GM21576 (cell line): Measurements from ENCODE around the gene STXBP6.

ENCODE experiments used
- ATAC-seq: cut with Tn5 transposase; IDR thresholded peaks from one replicate; pipeline ENCODE4 v1.9.1; 2021; ENCODE audit warnings: mild to moderate bottlenecking, moderate library complexity; ENCODE audit not compliant: unreplicated experiment

Gene STXBP6

DNA sequence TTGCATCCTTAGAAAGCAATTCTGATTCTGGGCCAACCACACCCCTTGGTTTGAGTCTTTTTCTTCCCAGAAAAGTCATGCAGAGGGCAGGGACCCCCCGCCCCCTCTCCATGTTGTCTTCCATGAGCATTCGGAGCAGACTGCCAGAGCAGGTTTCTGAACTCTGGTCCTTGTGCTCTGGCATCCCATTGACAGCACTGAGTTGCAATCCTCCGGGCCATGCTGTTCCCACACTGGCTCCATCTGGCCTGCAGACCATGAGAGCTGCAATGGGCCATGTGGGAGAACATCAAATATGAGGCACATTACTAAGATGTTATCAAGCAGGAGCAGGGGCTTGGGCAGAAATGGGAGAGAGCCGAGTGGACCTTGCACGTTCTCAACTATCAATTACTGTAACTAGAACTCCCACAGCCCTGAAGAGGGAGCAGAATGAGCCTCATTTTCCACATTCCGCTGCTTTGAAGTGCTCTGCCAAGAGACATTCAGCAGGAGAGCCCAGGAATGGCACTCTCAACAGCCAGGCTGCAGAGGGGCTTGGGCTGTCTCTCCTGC is 157.4 kb downstream of the STXBP6 start:
- ATAC-seq = no peak

- ATAC-seq = no peak
These were observed 157.9 kb downstream of the STXBP6 start for GRCh38 chr14:24891987-24892496.

GRCh38 chr14:24890716-24891115 is 159.2 kb downstream of the STXBP6 start:
- ATAC-seq = no peak

GRCh38 chr14:24889843-24890242 is 160.1 kb downstream of the STXBP6 start:
- no peak for ATAC-seq

GRCh38 chr14:24888532-24888931 is 161.4 kb downstream of the STXBP6 start:
- no peak for ATAC-seq

DNA sequence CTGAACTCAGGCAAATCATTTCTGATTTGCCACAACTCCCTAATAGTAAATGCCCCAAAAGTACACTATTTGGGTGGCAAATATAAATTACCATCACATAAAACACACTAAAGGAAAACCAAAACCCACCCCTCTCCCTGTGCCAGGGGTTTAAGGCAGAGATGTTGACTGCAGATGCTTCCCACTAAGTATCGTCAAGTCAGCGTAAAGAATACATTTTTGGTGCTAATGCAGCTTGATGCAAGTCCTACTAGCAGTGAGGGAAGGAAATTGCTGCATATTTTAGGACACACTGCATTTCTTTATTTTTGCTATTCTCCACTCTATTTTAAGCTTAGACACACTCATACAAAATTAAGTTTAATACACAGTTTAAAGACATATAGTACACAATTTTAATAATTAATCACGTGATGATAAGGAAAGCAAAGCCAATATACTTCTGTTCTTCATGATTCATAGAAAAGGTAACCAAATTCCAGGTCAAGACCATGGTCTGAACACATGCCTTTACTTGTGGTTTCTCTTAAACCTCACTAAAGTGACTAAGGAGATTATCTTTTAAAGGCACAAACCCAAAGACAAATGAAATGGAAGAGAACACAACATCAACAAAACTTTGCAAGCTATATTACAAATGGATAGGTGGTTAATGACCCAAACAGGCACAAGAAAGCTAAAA is 162.2 kb downstream of the STXBP6 start:
- no peak for ATAC-seq

DNA sequence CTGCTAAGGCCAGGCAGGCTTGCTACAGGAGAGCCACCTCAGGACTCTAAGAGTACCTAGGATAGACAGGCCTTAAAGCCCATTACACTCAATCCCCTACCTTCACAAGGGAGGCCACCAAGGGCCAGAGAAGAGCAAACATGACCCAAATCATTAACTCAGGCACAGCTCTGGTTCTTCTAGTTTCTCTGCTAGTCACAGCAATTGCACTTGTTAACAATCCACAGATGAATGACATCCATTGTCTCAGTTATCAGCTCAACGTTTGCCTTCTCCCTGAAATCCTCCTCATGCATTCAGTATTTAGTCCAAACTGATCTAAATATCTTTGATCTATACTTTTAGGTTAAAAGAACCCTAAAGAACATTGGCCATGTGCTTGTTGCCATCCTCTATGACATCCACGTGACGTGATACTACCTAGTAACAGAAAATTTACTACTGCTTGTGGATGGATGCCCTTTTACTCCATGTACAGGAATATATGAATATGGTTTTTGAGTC is 164.5 kb downstream of the STXBP6 start:
- ATAC-seq = no peak

DNA sequence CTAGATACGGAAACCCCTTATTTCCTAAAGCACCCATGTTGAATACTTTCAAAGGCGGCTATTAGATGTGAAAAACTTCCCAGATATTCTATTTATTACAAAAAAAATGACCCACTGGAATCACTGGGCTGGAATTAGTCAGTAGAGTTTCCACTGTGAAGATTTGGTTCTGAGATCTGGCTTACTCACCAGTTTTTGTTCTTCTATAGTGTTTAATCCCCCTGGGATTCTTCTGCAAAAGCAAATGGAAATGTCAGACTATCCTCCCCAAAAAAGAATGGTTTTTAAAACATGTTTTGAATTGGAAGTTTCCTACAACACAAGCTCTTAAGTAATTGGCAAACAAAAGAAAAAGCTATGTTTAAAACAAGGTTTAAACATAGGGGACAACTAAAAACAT is 166.4 kb downstream of the STXBP6 start:
- no peak for ATAC-seq

DNA sequence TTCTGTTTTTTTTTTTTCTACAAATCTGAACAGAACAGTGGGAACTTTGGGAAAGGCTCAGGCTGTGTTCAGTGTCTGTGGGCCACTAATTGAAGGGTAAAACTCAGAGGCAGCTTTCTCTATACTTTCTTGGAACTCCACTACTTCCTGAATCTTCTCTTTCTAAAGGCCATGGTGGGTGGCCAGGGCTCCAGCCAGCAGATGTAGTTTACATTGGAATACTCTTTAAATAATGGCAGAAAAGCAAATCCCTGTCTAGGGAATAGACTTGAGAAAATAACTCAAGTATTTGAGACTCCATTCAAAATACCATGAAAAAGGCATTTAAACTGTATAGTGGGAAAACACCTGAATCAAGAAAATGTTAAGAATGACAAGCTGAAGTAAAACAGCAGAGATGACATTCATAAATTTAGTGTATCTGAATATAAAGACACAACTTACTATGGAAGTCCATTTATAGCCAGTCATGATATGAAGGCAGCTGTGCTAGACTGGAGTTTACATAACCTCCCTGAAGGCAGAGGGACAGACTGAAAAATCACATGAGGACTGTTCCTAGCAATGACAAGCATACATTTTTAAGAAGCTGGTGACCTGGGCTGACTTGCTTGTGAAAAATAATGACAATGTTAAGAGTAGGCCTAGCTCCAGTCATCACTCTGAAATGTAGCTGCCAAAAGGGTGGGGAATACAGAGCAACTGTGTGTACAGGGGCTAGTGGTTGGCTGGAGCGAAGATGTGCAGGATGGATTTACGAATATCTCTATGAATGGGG is 168.6 kb downstream of the STXBP6 start:
- ATAC-seq = no peak

DNA sequence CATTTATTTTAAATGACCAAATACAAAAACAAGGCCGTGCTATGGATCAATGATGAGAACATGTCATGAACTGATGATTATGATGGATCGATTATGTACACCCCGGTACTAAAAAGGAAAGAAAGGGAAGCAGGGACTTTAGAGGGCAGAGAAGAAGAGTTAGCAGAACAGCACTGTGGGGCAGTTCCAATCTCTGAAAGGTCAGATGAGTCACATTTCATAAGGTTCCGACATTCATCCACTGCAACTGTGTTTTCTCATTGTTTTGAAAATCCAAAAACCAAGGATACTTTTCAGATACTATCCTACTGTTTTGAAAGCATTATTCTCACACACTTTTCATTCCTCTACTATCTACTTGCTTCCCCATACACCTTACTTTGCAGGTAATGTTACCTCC is 169.3 kb downstream of the STXBP6 start:
- no peak for ATAC-seq

DNA sequence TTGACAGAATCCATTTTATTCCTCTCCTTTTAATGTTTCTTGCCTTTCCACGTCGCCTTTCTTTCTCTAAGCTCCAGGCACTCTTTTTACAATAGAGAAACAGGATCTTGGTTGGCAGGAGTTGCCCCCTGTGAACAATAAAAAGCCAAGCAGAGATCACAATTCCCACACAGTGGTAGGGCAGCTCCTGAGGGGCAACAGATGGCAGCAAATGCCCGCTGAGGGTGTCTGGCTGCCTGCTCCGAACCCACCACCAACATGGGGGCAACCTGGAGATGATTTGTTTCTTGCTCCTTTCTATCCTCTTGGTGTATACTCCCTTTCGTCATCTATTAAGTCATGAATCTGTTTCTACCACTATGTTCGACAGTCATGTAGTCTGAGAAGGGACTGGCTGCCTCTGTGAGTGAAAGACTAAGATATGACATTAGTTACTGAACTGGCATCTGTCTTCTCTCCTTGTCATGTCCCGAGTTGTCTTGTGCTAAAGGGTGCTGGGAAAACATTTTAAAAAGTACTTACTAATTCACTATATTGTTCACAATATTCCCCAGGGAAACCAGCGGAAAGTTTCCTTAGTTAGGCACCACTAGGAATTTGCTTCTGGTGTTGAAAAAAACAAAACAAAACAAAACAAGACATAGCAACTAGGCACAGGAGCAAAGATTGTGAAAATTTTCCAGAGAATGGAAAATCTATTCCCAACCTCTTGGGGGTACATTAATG is 170.1 kb downstream of the STXBP6 start:
- ATAC-seq = no peak

- no peak for ATAC-seq
These were observed 173.0 kb downstream of the STXBP6 start for GRCh38 chr14:24876996-24877395.

- no peak for ATAC-seq
These were observed 173.7 kb downstream of the STXBP6 start for GRCh38 chr14:24875991-24876878.

DNA sequence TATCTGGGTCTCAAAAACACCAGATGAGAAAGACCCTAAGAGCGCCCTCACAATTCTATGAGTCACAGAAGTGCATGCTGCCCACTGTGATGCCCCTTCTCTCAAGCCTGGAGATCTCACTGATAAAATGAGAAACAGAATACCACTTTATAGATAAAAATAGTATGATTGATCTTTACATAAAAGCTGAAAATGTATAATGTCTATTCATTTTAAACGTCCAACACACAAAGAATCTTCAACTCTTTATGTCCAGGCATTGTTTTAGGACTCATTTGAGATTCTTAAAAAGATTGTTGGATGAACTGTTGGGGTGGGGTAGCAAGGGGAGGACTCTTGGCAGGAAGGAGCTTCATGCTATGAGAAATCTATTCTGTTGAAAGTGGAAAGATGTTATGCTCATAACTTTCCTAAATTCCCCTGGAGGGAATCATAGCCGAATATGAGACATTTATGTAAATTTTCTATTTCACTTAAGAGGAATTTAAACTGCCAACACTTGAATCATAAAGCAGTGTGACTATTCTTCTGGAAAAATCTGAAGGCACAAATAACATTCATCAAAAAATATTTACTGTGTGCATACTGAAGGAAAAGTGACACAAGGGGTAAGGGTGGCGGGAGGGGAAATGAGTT is 174.6 kb downstream of the STXBP6 start:
- ATAC-seq = no peak

- ATAC-seq = no peak
These were observed 175.3 kb downstream of the STXBP6 start for GRCh38 chr14:24874514-24875202.

DNA sequence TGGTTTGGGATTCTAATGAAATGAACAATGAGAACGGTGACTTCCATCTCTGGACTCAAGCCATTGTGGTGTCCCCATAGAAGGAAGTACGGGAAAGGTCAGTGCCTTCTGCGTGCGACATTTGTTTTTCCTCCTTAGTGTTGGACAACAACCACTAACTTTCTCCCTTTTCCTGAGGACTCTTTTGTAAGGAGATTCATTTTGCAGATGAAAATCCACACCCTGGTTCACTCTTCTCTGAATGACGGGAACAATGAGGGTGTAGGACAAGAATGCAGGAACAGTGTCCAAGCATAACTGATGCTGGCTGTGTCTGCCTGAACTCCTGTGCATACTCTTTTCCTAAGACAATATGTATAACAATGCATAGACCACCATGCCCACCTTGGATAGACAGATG is 176.4 kb downstream of the STXBP6 start:
- ATAC-seq = no peak

GRCh38 chr14:24870949-24871701 is 178.8 kb downstream of the STXBP6 start:
- no peak for ATAC-seq

DNA sequence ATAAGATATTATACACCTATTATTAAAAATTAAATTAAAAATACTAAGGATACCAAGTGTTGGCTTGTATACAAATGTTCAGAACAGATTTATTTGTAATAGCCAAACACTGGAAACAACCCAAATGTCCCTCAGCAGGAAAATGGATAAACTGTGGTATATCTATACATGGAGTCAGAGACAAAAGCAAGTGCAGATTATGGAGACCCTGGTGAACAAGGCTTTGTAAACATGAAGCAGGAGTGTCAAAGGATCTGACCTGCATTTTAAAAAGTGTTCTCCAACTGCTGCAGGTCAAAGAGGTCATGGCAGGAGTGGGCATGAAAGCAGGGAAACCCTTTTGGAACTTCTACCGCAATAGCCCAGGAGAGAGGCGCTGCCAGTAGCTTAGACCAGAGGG is 181.6 kb downstream of the STXBP6 start:
- ATAC-seq = no peak
